Activated naive CD8-positive, alpha-beta T cell treated with anti-CD3 and anti-CD28 coated beads for 36 hours (primary cell): ENCODE data around the gene IFT122. TPM values are rescaled to one million over a fixed set of nuclear protein-coding genes. Genes with fewer than 3 reads are reported as not detected.
"Not testable (repeated sequence)": the region's sequence is repeated elsewhere in the genome, so short reads cannot be mapped to it uniquely, and the experiment has no call there.

ENCODE experiments used
- DNase-seq: peaks from one replicate; pipeline ENCODE4 v3.0.0; 2021
- H3K27ac Mint-ChIP-seq: one replicate; pipeline ENCODE4 v1.8.0; 2022; ENCODE audit warnings: mild to moderate bottlenecking, moderate library complexity, mixed read lengths
- H3K27me3 Mint-ChIP-seq: one replicate; pipeline ENCODE4 v1.8.0; 2022; ENCODE audit warnings: mild to moderate bottlenecking, mixed read lengths
- H3K36me3 Mint-ChIP-seq: one replicate; pipeline ENCODE4 v1.8.0; 2021; ENCODE audit warnings: mild to moderate bottlenecking, mixed read lengths
- H3K4me1 Mint-ChIP-seq: one replicate; pipeline ENCODE4 v1.8.0; 2021; ENCODE audit warnings: mixed read lengths
- H3K4me3 Mint-ChIP-seq: one replicate; pipeline ENCODE4 v1.8.0; 2022; ENCODE audit warnings: mild to moderate bottlenecking, moderate library complexity, mixed read lengths
- H3K9me3 Mint-ChIP-seq: one replicate; pipeline ENCODE4 v1.8.0; 2022; ENCODE audit warnings: mixed read lengths
- total RNA-seq, 2 experiments: library from RNA; stranded (reverse); gene quantifications; one replicate each; pipeline ENCODE4 v1.2.3, GENCODE V29; 2021

IFT122 gene
- total RNA-seq: 10 to 100 TPM; 14.9 to 15.6 TPM

GRCh38 chr3:129439817-129440617, at the start of gene IFT122, which contains the start of gene MBD4:
IFT122 (plus strand) TSS chr3:129440224; CDS start chr3:129440331, 107 bp downstream.
MBD4 (minus strand) TSS chr3:129439948; CDS start chr3:129439833, 115 bp downstream.
- H3K4me1 Mint-ChIP-seq: peaks cover 50% of the 10 kb centered on the region
- H3K27me3 Mint-ChIP-seq: peaks cover 3% of the 10 kb centered on the region
- H3K36me3 Mint-ChIP-seq: peaks cover 20% of the 10 kb centered on the region
- DNase-seq: peak; percentile 99
- peak within 1 kb of the TSS; percentile 92 for H3K4me3 Mint-ChIP-seq
- no peaks in the 10 kb centered on the region for H3K9me3 Mint-ChIP-seq
- H3K27ac Mint-ChIP-seq: peak within 1 kb of the TSS; percentile 93

GRCh38 chr3:129391583-129391982, 48.4 kb upstream of the IFT122 start:
- H3K36me3 Mint-ChIP-seq: peaks cover 28% of the 10 kb centered on the region
- not testable (repeated sequence) for H3K4me3 Mint-ChIP-seq, H3K27ac Mint-ChIP-seq, H3K4me1 Mint-ChIP-seq, DNase-seq, H3K9me3 Mint-ChIP-seq, H3K27me3 Mint-ChIP-seq

- not testable (repeated sequence) for H3K27ac Mint-ChIP-seq
- peaks cover 24% of the 10 kb centered on the region for H3K36me3 Mint-ChIP-seq
These were observed 47.7 kb upstream of the IFT122 start for GRCh38 chr3:129392106-129392887.

GRCh38 chr3:129393271-129393670, 46.8 kb upstream of the IFT122 start:
- H3K9me3 Mint-ChIP-seq: no peaks in the 10 kb centered on the region
- H3K4me3 Mint-ChIP-seq: no peak overlapping the region
- DNase-seq: no peak
- H3K4me1 Mint-ChIP-seq: peaks cover 15% of the 10 kb centered on the region
- no peaks in the 10 kb centered on the region for H3K27me3 Mint-ChIP-seq
- peaks cover 22% of the 10 kb centered on the region for H3K36me3 Mint-ChIP-seq
- no peak overlapping the region for H3K27ac Mint-ChIP-seq

More at GRCh38 chr3:129392106-129392887, 47.7 kb upstream of the IFT122 start:
- H3K4me3 Mint-ChIP-seq, H3K4me1 Mint-ChIP-seq, H3K27me3 Mint-ChIP-seq, DNase-seq, H3K9me3 Mint-ChIP-seq: not testable (repeated sequence)

GRCh38 chr3:129393760-129394564, 46.1 kb upstream of the IFT122 start:
- H3K36me3 Mint-ChIP-seq: peaks cover 25% of the 10 kb centered on the region
- H3K27me3 Mint-ChIP-seq, H3K9me3 Mint-ChIP-seq, DNase-seq, H3K4me3 Mint-ChIP-seq: not testable (repeated sequence)
- H3K4me1 Mint-ChIP-seq: peaks cover 19% of the 10 kb centered on the region
- peak overlapping the region; percentile 29 for H3K27ac Mint-ChIP-seq

- Mint-ChIP-seq H3K4me1 (peaks cover 19% of the 10 kb centered on the region), H3K27me3 (no peaks in the 10 kb centered on the region), H3K4me3 (peak overlapping the region; percentile 100), H3K36me3 (peaks cover 18% of the 10 kb centered on the region), H3K9me3 (no peaks in the 10 kb centered on the region), H3K27ac (peak overlapping the region; percentile 99)
- peak; percentile 12 for DNase-seq
These were observed 41.2 kb upstream of the IFT122 start for GRCh38 chr3:129398803-129399144.

GRCh38 chr3:129399145-129399894, 40.7 kb upstream of the IFT122 start:
- peaks cover 18% of the 10 kb centered on the region for H3K4me1 Mint-ChIP-seq
- H3K4me3 Mint-ChIP-seq: peak overlapping the region; percentile 100
- H3K27me3 Mint-ChIP-seq: no peaks in the 10 kb centered on the region
- H3K9me3 Mint-ChIP-seq: no peaks in the 10 kb centered on the region
- DNase-seq: peak; percentile 70
- peak overlapping the region; percentile 99 for H3K27ac Mint-ChIP-seq
- H3K36me3 Mint-ChIP-seq: peaks cover 16% of the 10 kb centered on the region

GRCh38 chr3:129399895-129400357, 40.1 kb upstream of the IFT122 start:
- DNase-seq: peak; percentile 22
- peaks cover 13% of the 10 kb centered on the region for H3K4me1 Mint-ChIP-seq
- H3K36me3 Mint-ChIP-seq: peaks cover 16% of the 10 kb centered on the region
- H3K9me3 Mint-ChIP-seq: no peaks in the 10 kb centered on the region
- peak overlapping the region; percentile 99 for H3K27ac Mint-ChIP-seq
- peak overlapping the region; percentile 100 for H3K4me3 Mint-ChIP-seq
- H3K27me3 Mint-ChIP-seq: no peaks in the 10 kb centered on the region

- Mint-ChIP-seq H3K9me3 (no peaks in the 10 kb centered on the region), H3K27ac (no peak overlapping the region), H3K27me3 (no peaks in the 10 kb centered on the region), H3K36me3 (peaks cover 12% of the 10 kb centered on the region), H3K4me1 (peaks cover 13% of the 10 kb centered on the region), H3K4me3 (no peak overlapping the region)
- DNase-seq: no peak
These were observed 37.8 kb upstream of the IFT122 start for GRCh38 chr3:129402210-129402609.

- Mint-ChIP-seq H3K27ac (no peak overlapping the region), H3K9me3 (no peaks in the 10 kb centered on the region), H3K4me3 (no peak overlapping the region)
These were observed 37.4 kb upstream of the IFT122 start for GRCh38 chr3:129402616-129403015.

GRCh38 chr3:129403450-129403849, 36.6 kb upstream of the IFT122 start:
- no peak for DNase-seq
- Mint-ChIP-seq H3K4me1 (peaks cover 2% of the 10 kb centered on the region), H3K9me3 (no peaks in the 10 kb centered on the region), H3K27ac (no peak overlapping the region), H3K4me3 (no peak overlapping the region), H3K36me3 (peaks cover 4% of the 10 kb centered on the region), H3K27me3 (no peaks in the 10 kb centered on the region)

More at GRCh38 chr3:129402616-129403015, 37.4 kb upstream of the IFT122 start:
- Mint-ChIP-seq H3K4me1 (peaks cover 9% of the 10 kb centered on the region), H3K36me3 (peaks cover 8% of the 10 kb centered on the region), H3K27me3 (no peaks in the 10 kb centered on the region)
- no peak for DNase-seq

- no peak for DNase-seq
- H3K27me3 Mint-ChIP-seq: no peaks in the 10 kb centered on the region
- no peak overlapping the region for H3K27ac Mint-ChIP-seq
- H3K36me3 Mint-ChIP-seq: no peaks in the 10 kb centered on the region
- no peaks in the 10 kb centered on the region for H3K9me3 Mint-ChIP-seq
- no peaks in the 10 kb centered on the region for H3K4me1 Mint-ChIP-seq
- H3K4me3 Mint-ChIP-seq: no peak overlapping the region
These were observed 35.9 kb upstream of the IFT122 start for GRCh38 chr3:129404130-129404529.

GRCh38 chr3:129404610-129405009, 35.4 kb upstream of the IFT122 start:
- Mint-ChIP-seq H3K9me3 (no peaks in the 10 kb centered on the region), H3K4me1 (no peaks in the 10 kb centered on the region), H3K27me3 (no peaks in the 10 kb centered on the region), H3K4me3 (no peak overlapping the region), H3K36me3 (no peaks in the 10 kb centered on the region), H3K27ac (no peak overlapping the region)
- DNase-seq: no peak

- no peaks in the 10 kb centered on the region for H3K9me3 Mint-ChIP-seq
- H3K27me3 Mint-ChIP-seq: no peaks in the 10 kb centered on the region
- H3K36me3 Mint-ChIP-seq: no peaks in the 10 kb centered on the region
- H3K4me1 Mint-ChIP-seq: no peaks in the 10 kb centered on the region
- no peak for DNase-seq
- no peak overlapping the region for H3K4me3 Mint-ChIP-seq
- H3K27ac Mint-ChIP-seq: no peak overlapping the region
These were observed 30.5 kb upstream of the IFT122 start for GRCh38 chr3:129409541-129409940.
